Neuronal stem cell (in vitro differentiated cells): ENCODE data around the gene AFF3.
A peak's percentile ranks its signal among the peaks of the same experiment; 100 is the strongest.

Experiments
- DNase-seq: peaks from one replicate; pipeline ENCODE4 v3.0.0-alpha.2; 2013; ENCODE audit warnings: low spot score
- H2AFZ ChIP-seq: one replicate; pipeline ENCODE4 v1.6.1; 2013; ENCODE audit warnings: mild to moderate bottlenecking, low read length, inconsistent platforms
- H2AK5ac ChIP-seq: 2 replicates; pipeline ENCODE4 v1.6.1; 2013; ENCODE audit warnings: low read depth, mild to moderate bottlenecking, inconsistent platforms, low read length, moderate library complexity, mixed read lengths
- H2BK120ac ChIP-seq: 2 replicates; pipeline ENCODE4 v1.6.1; 2013; ENCODE audit warnings: low read depth, mild to moderate bottlenecking, inconsistent platforms, low read length, moderate library complexity, mixed read lengths
- H2BK12ac ChIP-seq: one replicate; pipeline ENCODE4 v1.6.1; 2013; ENCODE audit warnings: low read length, inconsistent platforms
- H2BK15ac ChIP-seq: 2 replicates; pipeline ENCODE4 v1.6.1; 2013; ENCODE audit warnings: mild to moderate bottlenecking, low read length, inconsistent platforms, mixed read lengths
- H2BK5ac ChIP-seq: one replicate; pipeline ENCODE4 v1.6.1; 2013; ENCODE audit warnings: inconsistent platforms, mild to moderate bottlenecking, low read length, moderate library complexity
- H3K14ac ChIP-seq: one replicate; pipeline ENCODE4 v1.6.1; 2013; ENCODE audit warnings: low read length, inconsistent platforms
- H3K18ac ChIP-seq: 2 replicates; pipeline ENCODE4 v1.6.1; 2013; ENCODE audit warnings: low read length, inconsistent platforms
- H3K23ac ChIP-seq: 2 replicates; pipeline ENCODE4 v1.6.1; 2013; ENCODE audit warnings: low read depth, mild to moderate bottlenecking, mixed read lengths, low read length, inconsistent platforms; ENCODE audit not compliant: poor library complexity
- H3K27ac ChIP-seq: replicated peaks from 3 replicates; pipeline ENCODE4 v1.5.1; 2013; ENCODE audit warnings: low read length, inconsistent platforms
- H3K27me3 ChIP-seq, 3 experiments: 2 replicates each; pipeline ENCODE4 v1.6.1; 2013; ENCODE audit warnings: low read length in 3 of 3, mild to moderate bottlenecking in 2 of 3, inconsistent platforms in 1 of 3, low read depth in 1 of 3, mixed read lengths in 1 of 3, moderate library complexity in 1 of 3; ENCODE audit not compliant: control insufficient read depth in 3 of 3, insufficient read depth in 3 of 3
- H3K36me3 ChIP-seq, 2 donors: replicated peaks in 1 of 2; 2 replicates each; pipeline ENCODE4 v1.6.1; 2013; ENCODE audit warnings: low read length in 2 of 2; ENCODE audit not compliant: control insufficient read depth in 2 of 2, insufficient read depth in 2 of 2
- H3K4ac ChIP-seq: 2 replicates; pipeline ENCODE4 v1.6.1; 2013; ENCODE audit warnings: inconsistent platforms, mild to moderate bottlenecking, low read length, moderate library complexity
- H3K4me1 ChIP-seq, 2 donors: 1 replicate in 1 of 2; 2 replicates in 1 of 2; pipeline ENCODE4 v1.6.1; 2013; ENCODE audit warnings: low read length in 2 of 2, low read depth in 1 of 2; ENCODE audit not compliant: control insufficient read depth in 2 of 2, insufficient read depth in 1 of 2
- H3K4me2 ChIP-seq: one replicate; pipeline ENCODE4 v1.6.1; 2013; ENCODE audit warnings: mild to moderate bottlenecking, low read length, inconsistent platforms; ENCODE audit not compliant: insufficient read depth, poor library complexity, severe bottlenecking
- H3K4me3 ChIP-seq, 2 donors: 2 replicates each; pipeline ENCODE4 v1.5.1; 2013; ENCODE audit warnings: low read length in 2 of 2, mild to moderate bottlenecking in 2 of 2, inconsistent platforms in 1 of 2, moderate library complexity in 1 of 2
- H3K79me1 ChIP-seq: one replicate; pipeline ENCODE4 v1.6.1; 2013; ENCODE audit warnings: low read depth, mild to moderate bottlenecking, inconsistent platforms, low read length, moderate library complexity
- H3K9ac ChIP-seq: one replicate; pipeline ENCODE4 v1.6.1; 2013; ENCODE audit warnings: mild to moderate bottlenecking, low read depth, low read length, inconsistent platforms; ENCODE audit not compliant: poor library complexity
- H3K9me3 ChIP-seq, 2 donors: replicated peaks in 1 of 2; 2 replicates each; pipeline versions ENCODE3 to v1.6.1; 2013; ENCODE audit warnings: low read length in 2 of 2, mild to moderate bottlenecking in 2 of 2, inconsistent platforms in 1 of 2, low read depth in 1 of 2, mixed read lengths in 1 of 2, moderate library complexity in 1 of 2; ENCODE audit not compliant: control insufficient read depth in 2 of 2, insufficient read depth in 1 of 2
- H4K8ac ChIP-seq: one replicate; pipeline ENCODE4 v1.6.1; 2013; ENCODE audit warnings: low read depth, mild to moderate bottlenecking, inconsistent platforms, low read length, moderate library complexity
- H4K91ac ChIP-seq: one replicate; pipeline ENCODE4 v1.6.1; 2013; ENCODE audit warnings: low read length, low read depth, mild to moderate bottlenecking, inconsistent platforms; ENCODE audit not compliant: poor library complexity
- WGBS, 2 donors: extraction: QIAGEN DNeasy Blood & Tissue Kit; methylation state at CpG; one replicate each; pipeline ENCODE4 v1.1.7; 2013; ENCODE audit warnings: missing lambda C conversion rate in 2 of 2, mixed read lengths in 1 of 2; ENCODE audit not compliant: insufficient read length in 2 of 2, insufficient replicate concordance in 1 of 2; ENCODE audit errors: extremely low coverage in 2 of 2; 5-methylcytosine and 5-hydroxymethylcytosine counted together

The AFF3 gene

DNA sequence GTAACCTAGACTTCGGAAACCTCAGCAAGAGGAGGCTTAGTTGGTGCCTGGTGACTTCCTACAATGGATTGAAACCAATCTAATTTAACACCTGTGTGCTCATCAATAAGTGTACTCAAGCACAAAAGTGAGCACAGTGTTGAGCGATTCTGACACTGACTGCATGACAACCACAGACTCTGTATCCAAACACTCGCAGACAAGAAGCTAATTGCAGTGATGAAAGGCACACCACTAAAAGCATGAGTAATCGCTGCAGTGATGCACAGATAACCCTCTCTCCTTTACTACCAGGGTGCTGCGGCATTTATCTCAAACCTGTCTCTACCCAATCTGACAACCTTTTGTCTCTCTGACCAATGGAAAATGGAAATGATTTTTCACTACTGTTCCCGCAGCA is 168.1 kb downstream of the AFF3 start:
- no CpG with 5 or more reads among the region's 6 CpGs for whole genome bisulfite sequencing, 2 donors
- no peak overlapping the region for H4K91ac ChIP-seq
- H2BK15ac ChIP-seq: no peak overlapping the region
- H4K8ac ChIP-seq: no peak overlapping the region
- peak; percentile 57 for DNase-seq
- H2AK5ac ChIP-seq: no peak overlapping the region
- H2BK120ac ChIP-seq: no peak overlapping the region
- H3K36me3 ChIP-seq: no peaks in the 10 kb centered on the region
- H3K27me3 ChIP-seq: peaks cover 0 to 5% (median 0%) of the 10 kb centered on the region in 3 experiments
- no peak overlapping the region for H3K18ac ChIP-seq
- no peak overlapping the region for H3K14ac ChIP-seq
- no peak overlapping the region for H2BK5ac ChIP-seq
- no peak overlapping the region for H3K4ac ChIP-seq
- no peak overlapping the region for H3K23ac ChIP-seq
- H3K4me3 ChIP-seq: no peak overlapping the region
- H3K4me2 ChIP-seq: no peak overlapping the region
- H3K79me1 ChIP-seq: no peaks in the 10 kb centered on the region
- no peak overlapping the region for H2AFZ ChIP-seq
- H3K27ac ChIP-seq: no peak overlapping the region
- no peak overlapping the region for H3K9ac ChIP-seq
- peaks cover 0 to 12% of the 10 kb centered on the region in 2 donors for H3K4me1 ChIP-seq
- no peaks in the 10 kb centered on the region for H3K9me3 ChIP-seq
- H2BK12ac ChIP-seq: no peak overlapping the region

DNA sequence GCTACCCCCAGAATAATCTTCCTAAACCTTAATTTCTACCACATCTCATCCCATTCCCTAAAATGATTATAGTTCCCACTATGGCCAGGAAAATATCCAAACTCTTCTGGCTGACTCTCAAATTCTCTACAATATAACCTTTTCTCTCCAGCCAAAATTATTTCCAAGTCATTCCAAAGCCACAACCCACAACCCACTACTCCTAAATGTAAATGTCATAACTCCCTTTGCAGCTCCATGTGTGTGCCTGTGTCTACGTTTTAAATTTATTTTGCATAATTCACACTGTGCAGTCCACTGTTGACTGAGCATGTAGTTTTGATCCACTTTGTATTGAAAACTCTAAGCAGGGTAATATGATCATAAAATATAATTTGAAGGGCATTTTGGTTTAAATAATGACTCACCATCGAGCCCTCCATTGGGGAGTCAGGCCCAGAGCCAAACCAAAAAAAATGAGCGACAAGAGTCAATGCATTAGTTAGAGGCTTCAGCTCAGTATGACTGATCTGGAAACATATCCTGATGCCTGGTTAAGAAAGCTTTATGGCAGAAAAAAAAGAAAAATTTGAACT is 171.0 kb downstream of the AFF3 start:
- Histone ChIP-seq H2BK15ac (no peak overlapping the region), H3K9ac (no peak overlapping the region), H3K4me2 (no peak overlapping the region), H3K36me3 (no peaks in the 10 kb centered on the region), H2AFZ (no peak overlapping the region), H3K27me3 (peaks cover 0 to 5% (median 0%) of the 10 kb centered on the region in 3 experiments), H4K91ac (no peak overlapping the region), H3K9me3 (no peaks in the 10 kb centered on the region), H4K8ac (no peak overlapping the region), H3K4me3 (no peak overlapping the region), H3K4ac (no peak overlapping the region), H2BK12ac (no peak overlapping the region), H3K18ac (no peak overlapping the region), H2AK5ac (no peak overlapping the region), H3K4me1 (peaks cover 0 to 12% of the 10 kb centered on the region in 2 donors), H3K14ac (no peak overlapping the region), H3K23ac (no peak overlapping the region), H2BK5ac (no peak overlapping the region), H2BK120ac (no peak overlapping the region), H3K27ac (no peak overlapping the region), H3K79me1 (no peaks in the 10 kb centered on the region)
- WGBS, 2 donors: no CpG with 5 or more reads among the region's 3 CpGs
- DNase-seq: no peak

DNA sequence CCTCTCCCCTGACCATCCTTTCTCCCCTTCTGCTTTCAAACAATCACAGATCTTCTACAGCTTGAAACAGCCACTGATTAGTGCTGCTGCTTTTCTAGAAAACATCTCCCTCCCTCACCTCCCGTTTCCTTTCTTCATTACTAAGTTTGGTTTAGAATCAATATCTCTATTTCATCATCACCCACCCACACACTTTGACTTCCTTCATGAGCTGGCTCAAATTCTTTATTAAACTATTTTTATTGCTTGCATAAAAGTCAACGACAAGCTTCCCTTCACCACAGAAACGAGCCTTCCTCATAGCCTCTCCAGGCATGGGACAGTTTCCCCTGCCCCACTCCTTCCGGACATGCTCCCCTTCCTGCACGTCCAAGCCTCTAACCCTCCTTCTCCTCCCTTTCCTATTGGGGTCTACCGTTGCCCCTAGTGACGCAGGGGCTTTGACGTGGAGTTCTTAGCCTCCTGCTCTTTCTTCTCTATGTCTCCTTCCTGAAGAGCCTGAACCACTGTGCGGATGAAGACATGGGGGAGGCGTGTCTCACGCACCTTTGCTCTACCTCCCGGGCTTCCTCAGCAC is 172.0 kb downstream of the AFF3 start:
- peaks cover 0 to 5% (median 0%) of the 10 kb centered on the region in 3 experiments for H3K27me3 ChIP-seq
- no peaks in the 10 kb centered on the region for H3K36me3 ChIP-seq
- no peak overlapping the region for H3K4ac ChIP-seq
- no CpG with 5 or more reads among the region's 12 CpGs for WGBS, 2 donors
- no peaks in the 10 kb centered on the region for H3K9me3 ChIP-seq
- H3K4me3 ChIP-seq: no peak overlapping the region
- no peaks in the 10 kb centered on the region for H3K79me1 ChIP-seq
- no peak overlapping the region for H2BK120ac ChIP-seq
- no peak overlapping the region for H2BK5ac ChIP-seq
- H3K4me1 ChIP-seq: peaks cover 0 to 12% of the 10 kb centered on the region in 2 donors
- H2AFZ ChIP-seq: no peak overlapping the region
- H2AK5ac ChIP-seq: no peak overlapping the region
- no peak for DNase-seq
- H3K14ac ChIP-seq: no peak overlapping the region
- H3K4me2 ChIP-seq: no peak overlapping the region
- no peak overlapping the region for H2BK15ac ChIP-seq
- H3K27ac ChIP-seq: no peak overlapping the region
- no peak overlapping the region for H4K8ac ChIP-seq
- H3K9ac ChIP-seq: no peak overlapping the region
- H2BK12ac ChIP-seq: no peak overlapping the region
- H3K18ac ChIP-seq: peak overlapping the region; percentile 1
- no peak overlapping the region for H4K91ac ChIP-seq
- H3K23ac ChIP-seq: no peak overlapping the region

DNA sequence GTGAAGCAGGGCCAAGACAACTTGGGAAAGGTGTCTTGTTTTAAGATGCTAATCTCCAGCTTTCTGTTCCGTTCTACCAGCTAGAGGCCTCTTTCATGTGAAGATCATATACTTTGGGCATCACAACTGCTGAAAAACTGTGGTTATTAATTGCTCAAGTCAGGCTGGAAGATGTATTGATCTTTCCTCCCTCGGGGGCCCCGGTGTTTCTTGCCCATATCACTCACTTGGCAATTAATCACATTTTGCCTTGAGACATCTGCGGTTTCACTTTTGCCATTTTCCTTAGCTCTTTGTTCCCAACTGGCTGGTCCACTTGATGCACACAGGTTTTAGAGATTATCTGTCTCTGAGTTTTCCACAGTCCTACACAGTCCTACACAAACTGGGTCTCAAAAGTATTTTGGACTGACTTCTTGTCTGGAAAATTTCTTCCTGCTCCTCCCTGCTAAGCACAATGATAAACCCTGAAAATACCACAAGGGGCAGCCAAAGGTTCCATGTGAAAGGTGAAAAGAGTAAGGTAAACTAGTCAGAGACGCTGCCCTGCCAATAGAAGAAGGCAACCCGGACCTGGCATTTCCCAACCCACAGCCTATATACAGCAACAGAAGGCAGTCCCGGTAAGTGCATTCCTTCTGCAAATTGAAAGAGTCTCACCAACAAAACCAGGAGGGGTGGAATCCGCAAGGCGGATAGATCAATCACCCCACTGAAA is 181.0 kb downstream of the AFF3 start:
- H2BK120ac ChIP-seq: no peak overlapping the region
- no peak overlapping the region for H2BK5ac ChIP-seq
- no peak overlapping the region for H3K9ac ChIP-seq
- no peak overlapping the region for H3K4ac ChIP-seq
- H3K23ac ChIP-seq: no peak overlapping the region
- no peak overlapping the region for H3K27ac ChIP-seq
- no peak for DNase-seq
- H2BK15ac ChIP-seq: no peak overlapping the region
- no peaks in the 10 kb centered on the region for H3K36me3 ChIP-seq
- H3K18ac ChIP-seq: no peak overlapping the region
- H2BK12ac ChIP-seq: no peak overlapping the region
- H3K27me3 ChIP-seq: no peaks in the 10 kb centered on the region
- H3K14ac ChIP-seq: no peak overlapping the region
- H3K79me1 ChIP-seq: no peaks in the 10 kb centered on the region
- no peak overlapping the region for H4K91ac ChIP-seq
- peaks cover 4 to 14% of the 10 kb centered on the region in 2 donors for H3K4me1 ChIP-seq
- no peak overlapping the region for H2AFZ ChIP-seq
- no peak overlapping the region for H3K4me3 ChIP-seq
- H4K8ac ChIP-seq: no peak overlapping the region
- H2AK5ac ChIP-seq: peak overlapping the region; percentile 13
- no peak overlapping the region for H3K4me2 ChIP-seq
- no peaks in the 10 kb centered on the region for H3K9me3 ChIP-seq
- no CpG with 5 or more reads among the region's 9 CpGs for WGBS, 2 donors
